Transverse colon (tissue), 4 donors: ENCODE data around the gene ZDHHC14.

ENCODE experiments used
- CTCF ChIP-seq, 5 experiments: fragments of 200-600 bp in 3 of 5; fragments of 450-650 bp in 2 of 5; sonication (generic) in 3 of 5; IDR thresholded peaks; 1 replicate in 2 of 5; 2 replicates in 3 of 5; pipeline ENCODE4 v1.5.1; 2016 to 2017; ENCODE audit warnings: antibody characterized with exemption in 5 of 5, inconsistent platforms in 3 of 5, mild to moderate bottlenecking in 2 of 5, moderate library complexity in 1 of 5
- EP300 ChIP-seq: sonication (generic); formaldehyde crosslinking; IDR thresholded peaks from one replicate; pipeline ENCODE4 v1.6.1; 2017; ENCODE audit warnings: antibody characterized with exemption, low read depth
- POLR2AphosphoS5 ChIP-seq, 3 donors: sonication (generic); formaldehyde crosslinking; IDR thresholded peaks; one replicate each; pipeline ENCODE4 v1.6.1; 2016; ENCODE audit warnings: antibody characterized with exemption in 3 of 3

DNA sequence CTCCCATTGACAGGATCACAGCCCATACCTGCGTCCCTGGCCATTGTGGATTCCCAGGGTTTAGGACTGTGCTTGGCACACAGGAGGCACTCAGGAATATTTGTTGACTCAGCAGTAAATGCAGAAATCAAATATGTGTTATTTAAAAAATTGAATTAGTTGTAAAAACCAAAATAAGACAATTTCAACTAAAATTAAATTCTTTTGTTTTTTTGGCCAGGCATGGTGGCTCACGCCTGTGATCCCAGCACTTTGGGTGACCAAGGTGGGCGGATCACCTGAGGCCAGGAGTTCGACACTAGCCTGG lies 85.3 kb downstream of the ZDHHC14 start:
- TF ChIP-seq CTCF (IDR thresholded peaks at IDR 0.05) (no peak), EP300 (no peak), POLR2AphosphoS5 (IDR thresholded peaks at IDR 0.05) (no peak)
